ENCODE measurements around the gene CSHL1.

CSHL1 gene

GRCh38 chr17:63911041-63911635, at the start of gene CSHL1:
CSHL1 (minus strand) TSS chr17:63911258; CDS start chr17:63911196, 62 bp downstream.
- DNase-seq (ENCODE audit: low read depth in 4 of 4, low spot score in 1 of 4) = no peak

GRCh38 chr17:63960430-63960829, 49.4 kb upstream of the CSHL1 start:
- DNase-seq (ENCODE audit: low read depth in 4 of 4, low spot score in 1 of 4) = no peak

GRCh38 chr17:63960006-63960405, 48.9 kb upstream of the CSHL1 start:
- no peak for DNase-seq (ENCODE audit: low read depth in 4 of 4, low spot score in 1 of 4)

- no peak for DNase-seq (ENCODE audit: low read depth in 4 of 4, low spot score in 1 of 4)
Observed at GRCh38 chr17:63956296-63956920, 45.4 kb upstream of the CSHL1 start.

- DNase-seq (ENCODE audit: low read depth in 4 of 4, low spot score in 1 of 4) = no peak
Observed at GRCh38 chr17:63955791-63956190, 44.7 kb upstream of the CSHL1 start.

GRCh38 chr17:63955232-63955631, 44.2 kb upstream of the CSHL1 start:
- DNase-seq (ENCODE audit: low read depth in 4 of 4, low spot score in 1 of 4) = no peak

- DNase-seq (ENCODE audit: low read depth in 4 of 4, low spot score in 1 of 4) = no peak
Observed at GRCh38 chr17:63954402-63955063, 43.5 kb upstream of the CSHL1 start.

GRCh38 chr17:63950940-63951907, 40.2 kb upstream of the CSHL1 start:
- no peak for DNase-seq (ENCODE audit: low read depth in 4 of 4, low spot score in 1 of 4)

- no peak for DNase-seq (ENCODE audit: low read depth in 4 of 4, low spot score in 1 of 4)
Observed at GRCh38 chr17:63949576-63950250, 38.7 kb upstream of the CSHL1 start.

GRCh38 chr17:63948521-63948920, 37.5 kb upstream of the CSHL1 start:
- DNase-seq (ENCODE audit: low read depth in 4 of 4, low spot score in 1 of 4) = no peak

- no peak for DNase-seq (ENCODE audit: low read depth in 4 of 4, low spot score in 1 of 4)
Observed at GRCh38 chr17:63947711-63948330, 36.8 kb upstream of the CSHL1 start.

GRCh38 chr17:63946440-63947363, 35.6 kb upstream of the CSHL1 start:
- peak; percentile 39 to 50 (median 43) for DNase-seq (ENCODE audit: low read depth in 4 of 4, low spot score in 1 of 4)

GRCh38 chr17:63945784-63946439, 34.9 kb upstream of the CSHL1 start:
- DNase-seq (ENCODE audit: low read depth in 4 of 4, low spot score in 1 of 4) = no peak

- no peak for DNase-seq (ENCODE audit: low read depth in 4 of 4, low spot score in 1 of 4)
Observed at GRCh38 chr17:63944736-63945499, 33.9 kb upstream of the CSHL1 start.

GRCh38 chr17:63943745-63944144, 32.7 kb upstream of the CSHL1 start:
- DNase-seq (ENCODE audit: low read depth in 4 of 4, low spot score in 1 of 4) = no peak

- DNase-seq (ENCODE audit: low read depth in 4 of 4, low spot score in 1 of 4) = no peak
Observed at GRCh38 chr17:63942309-63942985, 31.4 kb upstream of the CSHL1 start.

- DNase-seq (ENCODE audit: low read depth in 4 of 4, low spot score in 1 of 4) = no peak
Observed at GRCh38 chr17:63941751-63942150, 30.7 kb upstream of the CSHL1 start.
